HepG2 (cell line): ENCODE results near the gene XAGE1A. TPM values are rescaled to one million over a fixed set of nuclear protein-coding genes. Genes with fewer than 3 reads are reported as not detected.
"Not testable (repeated sequence)": the region's sequence is repeated elsewhere in the genome, so short reads cannot be mapped to it uniquely, and the experiment has no call there.

Source experiments
- ATAC-seq: fragments of 200-7000 bp; cut with Tn5 transposase; 3 replicates; pipeline ENCODE4 v1.9.1; 2020; ENCODE audit warnings: mild to moderate bottlenecking, moderate library complexity
- Bru-seq: library from RNA; stranded (reverse); fragments of 400-500 nt; gene quantifications from one replicate; lab custom pipeline; 2021; lab: Mats Ljungman, UMichigan
- BruChase-seq, 2 experiments: library from RNA; stranded (reverse); fragments of 400-500 nt; gene quantifications; one replicate each; lab custom pipeline; 2021; lab: Mats Ljungman, UMichigan
- BruUV-seq: library from RNA; stranded (reverse); fragments of 400-500 nt; replicated peaks from 2 replicates; lab custom pipeline; 2021; lab: Mats Ljungman, UMichigan
- CTCF ChIA-PET: fragments of 300-600 bp; formaldehyde crosslinking; extraction: SDS; loops from one replicate; lab custom pipeline; 2021; ENCODE audit warnings: low total read pairs, inconsistent platforms, low intra/inter-chr PET ratio; lab: Yijun Ruan, JAX
- POLR2A ChIA-PET: fragments of 350-600 bp; sonication (Branson Sonifier 250); formaldehyde crosslinking; loops from one replicate; lab custom pipeline; 2020; ENCODE audit warnings: antibody characterized with exemption, inconsistent platforms; lab: Yijun Ruan, JAX
- DNase-seq: peaks from one replicate; pipeline ENCODE4 v3.0.0-alpha.2; 2015; ENCODE audit warnings: low spot score
- FAIRE-seq: peaks from 3 replicates; lab custom pipeline; 2011; peaks lifted over from hg19 to GRCh38; lab: Jason Lieb, UNC
- H2AFZ ChIP-seq: one replicate; pipeline ENCODE4 v1.6.1; 2011; ENCODE audit warnings: low read length, inconsistent platforms
- H3K27ac ChIP-seq: fragments of 300-600 bp; 3 replicates; pipeline ENCODE4 v1.8.0; 2011; ENCODE audit warnings: mixed run types, mild to moderate bottlenecking, mixed read lengths, low read length, inconsistent platforms; ENCODE audit not compliant: insufficient read depth; ENCODE audit errors: extremely low read length
- H3K27me3 ChIP-seq, 2 experiments: fragments of 200-600 bp in 1 of 2; 2 replicates in 1 of 2; 3 replicates in 1 of 2; pipeline versions ENCODE4 v1.6.0 to v1.8.0; 2011; ENCODE audit warnings: low read length in 2 of 2, mild to moderate bottlenecking in 2 of 2, moderate library complexity in 2 of 2, inconsistent platforms in 1 of 2; ENCODE audit not compliant: insufficient read depth in 2 of 2, control insufficient read depth in 1 of 2
- H3K36me3 ChIP-seq, 2 experiments: fragments of 200-600 bp in 1 of 2; replicated peaks in 1 of 2; 2 replicates in 1 of 2; 3 replicates in 1 of 2; pipeline versions ENCODE4 v1.5.1 to v1.8.0; 2011; ENCODE audit warnings: low read length in 2 of 2, inconsistent platforms in 1 of 2; ENCODE audit not compliant: insufficient read depth in 2 of 2, control insufficient read depth in 1 of 2
- H3K4me1 ChIP-seq: 2 replicates; pipeline ENCODE4 v1.5.1; 2012; ENCODE audit warnings: low read length, inconsistent platforms; ENCODE audit not compliant: insufficient read depth
- H3K4me2 ChIP-seq: 2 replicates; pipeline ENCODE4 v1.6.0; 2011; ENCODE audit warnings: low read depth, low read length, inconsistent platforms
- H3K4me3 ChIP-seq, 3 experiments: fragments of 200-600 bp in 1 of 3; sonication (generic), shearing (Covaris generic) in 1 of 3; replicated peaks in 1 of 3; 2 replicates each; pipeline ENCODE4 v1.5.1; 2011 to 2016; ENCODE audit warnings: low read length in 3 of 3, inconsistent platforms in 2 of 3, low read depth in 2 of 3, mild to moderate bottlenecking in 2 of 3, control low read depth in 1 of 3, mixed read lengths in 1 of 3; ENCODE audit not compliant: insufficient read depth in 1 of 3
- H3K79me2 ChIP-seq: one replicate; pipeline ENCODE4 v1.6.1; 2011; ENCODE audit warnings: low read length, inconsistent platforms; ENCODE audit not compliant: insufficient read depth
- H3K9ac ChIP-seq: 2 replicates; pipeline ENCODE4 v1.6.0; 2011; ENCODE audit warnings: mild to moderate bottlenecking, low read depth, low read length, inconsistent platforms; ENCODE audit not compliant: insufficient read depth
- H3K9me3 ChIP-seq: 2 replicates; pipeline ENCODE4 v1.5.1; 2012; ENCODE audit warnings: mild to moderate bottlenecking, low read length
- H4K20me1 ChIP-seq: 2 replicates; pipeline ENCODE4 v1.6.0; 2011; ENCODE audit warnings: inconsistent platforms, mild to moderate bottlenecking, low read length, moderate library complexity; ENCODE audit not compliant: insufficient read depth
- WGBS: methylation state at CpG from one replicate; pipeline ENCODE4 v1.1.6; 2017; ENCODE audit warnings: low lambda C conversion rate; 5-methylcytosine and 5-hydroxymethylcytosine counted together
- in situ Hi-C: cut with HindIII; loops from 2 replicates; pipeline ENCODE4 v1.10.0; 2017; ENCODE audit warnings: low pct_unique_long_range_greater_than_20kb; ENCODE audit not compliant: extremely low pct_ligation_motif_present
- intact Hi-C: fragments of 100-400 bp; cut with micrococcal nuclease; formaldehyde crosslinking; loops from one replicate; pipeline ENCODE4 v1.10.0; 2022; ENCODE audit not compliant: unreplicated experiment
- long read RNA-seq, 2 experiments: library from RNA in 1 of 2; library from polyadenylated mRNA in 1 of 2; stranded (forward) in 1 of 2; unstranded in 1 of 2; transcript quantifications; one replicate each; pipeline ENCODE4 v2.0.0, GENCODE V29; 2019 to 2022
- polyA minus RNA-seq, 3 experiments: library from RNA; depleted of rRNA, polyadenylated mRNA; stranded (reverse); fragments of >200 nt; gene quantifications; 2 replicates each; pipeline ENCODE4 v1.2.3, GENCODE V29; 2011; ENCODE audit warnings: low replicate concordance in 1 of 3
- polyA plus RNA-seq, 8 experiments: library from polyadenylated mRNA; depleted of rRNA in 3 of 8; stranded (reverse) in 7 of 8; unstranded in 1 of 8; fragments of >200 nt; fragmentation: Illumina TruSeq in 4 of 8; extraction: Trizol in 4 of 8; gene quantifications; 2 replicates each; pipeline versions ENCODE4 v1.2.1 to v1.2.3, GENCODE V29; 2011 to 2016; ENCODE audit warnings: low read depth in 4 of 8, missing spikeins in 1 of 8, mixed read lengths in 1 of 8; ENCODE audit not compliant: insufficient read depth in 1 of 8
- total RNA-seq, 5 experiments: library from RNA; depleted of rRNA; stranded (reverse); fragments of >200 nt; fragmentation: Illumina TruSeq; extraction: Trizol; gene quantifications; 2 replicates each; pipeline ENCODE4 v1.2.3, GENCODE V29; 2016; ENCODE audit warnings: low read depth in 1 of 5

The XAGE1A gene, protein sequence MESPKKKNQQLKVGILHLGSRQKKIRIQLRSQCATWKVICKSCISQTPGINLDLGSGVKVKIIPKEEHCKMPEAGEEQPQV
- total RNA-seq (2016; rRNA removed; fragmentation: Illumina TruSeq; extraction: Trizol) (not detected in 2 replicates), polyA plus RNA-seq (2011; rRNA removed) (not detected in 2 replicates), polyA minus RNA-seq (2011; rRNA and poly(A)+ RNA removed; ENCODE audit: low replicate concordance) (not detected in 2 replicates), Bru-seq, nascent RNA (not detected), BruChase-seq, experiment 1, labeled RNA remaining after a 6-hour chase (not detected), BruChase-seq, experiment 2, labeled RNA remaining after a 2-hour chase (not detected)
- not detected in 2 replicates for total RNA-seq (2016; cell fraction: cytosol; rRNA removed; fragmentation: Illumina TruSeq; extraction: Trizol; ENCODE audit: low read depth)
- not detected in 2 replicates for total RNA-seq (2016; cell fraction: insoluble cytoplasmic fraction; rRNA removed; fragmentation: Illumina TruSeq; extraction: Trizol)
- not detected in 2 replicates for total RNA-seq (2016; cell fraction: membrane; rRNA removed; fragmentation: Illumina TruSeq; extraction: Trizol)
- not detected in 2 replicates for total RNA-seq (2016; cell fraction: nucleus; rRNA removed; fragmentation: Illumina TruSeq; extraction: Trizol)
- not detected in 2 replicates for polyA plus RNA-seq (2011; cell fraction: cytosol; rRNA removed)
- polyA plus RNA-seq (2011; cell fraction: nucleus; rRNA removed) = not detected in 2 replicates
- polyA plus RNA-seq (2012) = not detected in 2 replicates
- polyA plus RNA-seq (2016; cell fraction: cytosol; fragmentation: Illumina TruSeq; extraction: Trizol; ENCODE audit: low read depth) = not detected in 2 replicates
- polyA plus RNA-seq (2016; cell fraction: insoluble cytoplasmic fraction; fragmentation: Illumina TruSeq; extraction: Trizol; ENCODE audit: low read depth) = not detected in 2 replicates
- polyA plus RNA-seq (2016; cell fraction: membrane; fragmentation: Illumina TruSeq; extraction: Trizol; ENCODE audit: low read depth) = not detected in 2 replicates
- not detected in 2 replicates for polyA plus RNA-seq (2016; cell fraction: nucleus; fragmentation: Illumina TruSeq; extraction: Trizol; ENCODE audit: insufficient read depth, low read depth)
- not detected in 2 replicates for polyA minus RNA-seq (2011; cell fraction: cytosol; rRNA and poly(A)+ RNA removed)
- polyA minus RNA-seq (2011; cell fraction: nucleus; rRNA and poly(A)+ RNA removed) = not detected in 2 replicates
- long read RNA-seq, experiment 1 = 0 reads
- long read RNA-seq, experiment 2 = 0 reads

DNA sequence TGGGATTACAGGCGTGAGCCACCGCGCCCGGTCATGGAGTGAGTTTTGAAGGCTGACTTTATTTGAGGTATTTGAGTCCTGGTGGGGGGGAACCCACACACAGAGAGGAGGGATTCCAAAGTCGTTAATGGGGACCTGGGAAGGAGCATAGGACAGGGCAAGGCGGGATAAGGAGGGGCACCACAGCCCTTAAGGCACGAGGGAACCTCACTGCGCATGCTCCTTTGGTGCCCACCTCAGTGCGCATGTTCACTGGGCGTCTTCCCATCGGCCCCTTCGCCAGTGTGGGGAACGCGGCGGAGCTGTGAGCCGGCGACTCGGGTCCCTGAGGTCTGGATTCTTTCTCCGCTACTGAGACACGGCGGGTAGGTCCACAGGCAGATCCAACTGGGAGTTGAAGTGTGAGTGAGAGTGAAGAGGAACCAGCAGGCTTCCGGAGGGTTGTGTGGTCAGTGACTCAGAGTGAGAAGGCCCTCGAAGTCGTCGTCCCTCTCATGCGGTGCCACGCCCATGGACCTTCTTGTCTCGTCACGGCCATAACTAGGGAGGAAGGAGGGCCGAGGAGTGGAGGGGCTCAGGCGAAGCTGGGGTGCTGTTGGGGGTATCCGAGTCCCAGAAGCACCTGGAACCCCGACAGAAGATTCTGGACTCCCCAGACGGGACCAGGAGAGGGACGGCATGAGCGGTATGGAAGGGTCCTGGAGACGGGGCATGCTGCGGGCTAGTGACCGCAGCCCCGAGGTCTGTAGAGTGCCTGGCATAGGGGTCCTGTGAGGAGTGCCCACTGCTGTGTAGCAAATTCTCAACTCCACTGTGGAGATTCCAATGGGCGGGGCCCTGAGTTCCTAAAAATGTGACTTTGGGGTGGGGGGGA lies at the start of gene XAGE1A:
TSS of gene XAGE1A (plus strand) at position 264 of the 874 bp plus-strand sequence. CDS start 1,554 bp downstream, outside the sequence.
- WGBS = no CpG with 5 or more reads among the region's 41 CpGs
- H3K27me3 ChIP-seq, in situ Hi-C loops, H3K4me3 ChIP-seq, H2AFZ ChIP-seq, POLR2A ChIA-PET, H3K27ac ChIP-seq, DNase-seq, intact Hi-C loops, H3K4me1 ChIP-seq, H3K9ac ChIP-seq, BruUV-seq, H3K79me2 ChIP-seq, FAIRE-seq, H4K20me1 ChIP-seq, ATAC-seq, H3K36me3 ChIP-seq, CTCF ChIA-PET, H3K4me2 ChIP-seq, H3K9me3 ChIP-seq: not testable (repeated sequence)

DNA sequence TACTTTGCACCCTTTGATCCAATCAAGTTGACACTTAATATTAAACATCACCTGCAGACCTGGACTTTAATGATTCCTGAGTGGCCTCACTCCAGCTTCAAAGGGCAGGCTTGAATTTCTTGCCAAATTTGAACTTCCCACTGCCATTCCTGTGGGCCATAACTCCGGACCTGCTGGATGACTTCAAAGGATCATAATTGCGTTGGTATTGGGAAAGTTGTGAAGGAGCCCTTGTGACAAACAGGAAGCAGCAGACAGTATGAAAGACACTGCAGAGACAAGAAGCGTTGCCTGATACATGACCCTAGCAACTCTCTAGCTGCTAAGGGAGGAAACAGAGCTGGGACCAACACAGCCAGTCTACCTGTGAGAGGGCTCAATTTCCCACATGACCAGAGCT lies 43.6 kb upstream of the XAGE1A start:
- H3K9me3 ChIP-seq, H3K27ac ChIP-seq, in situ Hi-C loops, H3K36me3 ChIP-seq, H3K4me1 ChIP-seq, BruUV-seq, FAIRE-seq, H3K4me3 ChIP-seq, ATAC-seq, POLR2A ChIA-PET, DNase-seq, intact Hi-C loops, CTCF ChIA-PET, H3K27me3 ChIP-seq, H2AFZ ChIP-seq, H4K20me1 ChIP-seq, H3K79me2 ChIP-seq, H3K9ac ChIP-seq, H3K4me2 ChIP-seq: not testable (repeated sequence)
- 6% methylated on average over 3 of the region's 3 CpGs for WGBS

DNA sequence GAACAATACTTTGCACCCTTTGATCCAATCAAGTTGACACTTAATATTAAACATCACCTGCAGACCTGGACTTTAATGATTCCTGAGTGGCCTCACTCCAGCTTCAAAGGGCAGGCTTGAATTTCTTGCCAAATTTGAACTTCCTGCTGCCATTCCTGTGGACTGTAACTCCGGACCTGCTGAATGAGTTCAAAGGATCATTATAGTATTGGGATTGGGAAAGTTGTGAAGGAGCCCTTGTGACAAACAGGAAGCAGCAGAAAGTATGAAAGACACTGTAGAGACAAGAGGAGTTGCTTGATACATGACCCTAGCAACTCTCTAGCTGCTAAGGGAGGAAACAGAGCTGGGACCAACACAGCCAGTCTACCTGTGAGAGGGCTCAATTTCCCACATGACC lies 24.3 kb upstream of the XAGE1A start:
- H2AFZ ChIP-seq, H3K27me3 ChIP-seq, in situ Hi-C loops, POLR2A ChIA-PET, DNase-seq, H3K79me2 ChIP-seq, ATAC-seq, FAIRE-seq, intact Hi-C loops, H3K27ac ChIP-seq, H3K4me2 ChIP-seq, H3K9me3 ChIP-seq, H3K36me3 ChIP-seq, H3K4me1 ChIP-seq, CTCF ChIA-PET, BruUV-seq, H3K9ac ChIP-seq, H4K20me1 ChIP-seq, H3K4me3 ChIP-seq: not testable (repeated sequence)
- 0% methylated on average over 1 of the region's 1 CpG for WGBS
